ENCODE results near the gene CADM2.
"Not testable (repeated sequence)": the region's sequence is repeated elsewhere in the genome, so short reads cannot be mapped to it uniquely, and the experiment has no call there.

CADM2 gene

DNA sequence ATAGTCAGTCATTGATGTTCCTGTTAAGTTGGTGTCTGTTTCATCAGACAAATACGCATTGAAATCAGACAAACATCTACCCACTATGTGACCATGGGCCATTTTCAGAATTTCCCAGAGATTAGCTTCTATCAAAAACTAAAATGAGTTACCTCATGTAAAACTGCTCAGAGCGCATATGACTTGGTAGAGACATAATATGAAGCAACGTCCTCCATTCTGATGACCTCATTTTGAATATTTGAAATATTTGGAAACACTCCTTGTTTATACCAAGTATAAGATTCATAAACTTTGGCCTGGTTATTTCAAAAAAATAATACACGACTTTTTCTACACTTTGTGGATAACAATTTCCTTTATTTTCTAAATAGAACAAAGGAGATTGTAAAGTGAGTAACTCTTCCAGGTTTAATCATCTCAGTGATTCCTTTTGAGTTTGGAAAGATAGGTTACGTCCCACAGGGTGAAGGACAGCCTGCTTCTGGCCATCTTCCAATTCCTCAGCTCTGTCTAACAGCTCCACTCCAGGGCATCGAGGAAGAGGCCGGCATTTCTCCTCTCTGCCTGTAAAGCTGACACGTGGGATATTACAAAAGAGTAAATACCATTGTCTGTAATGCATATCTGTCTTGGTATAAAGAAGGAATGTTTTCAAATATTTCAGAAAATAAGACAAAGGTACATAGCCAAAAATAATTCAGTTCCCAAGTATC, 122.6 kb downstream of the CADM2 start:
- no peak for DNase-seq

DNA sequence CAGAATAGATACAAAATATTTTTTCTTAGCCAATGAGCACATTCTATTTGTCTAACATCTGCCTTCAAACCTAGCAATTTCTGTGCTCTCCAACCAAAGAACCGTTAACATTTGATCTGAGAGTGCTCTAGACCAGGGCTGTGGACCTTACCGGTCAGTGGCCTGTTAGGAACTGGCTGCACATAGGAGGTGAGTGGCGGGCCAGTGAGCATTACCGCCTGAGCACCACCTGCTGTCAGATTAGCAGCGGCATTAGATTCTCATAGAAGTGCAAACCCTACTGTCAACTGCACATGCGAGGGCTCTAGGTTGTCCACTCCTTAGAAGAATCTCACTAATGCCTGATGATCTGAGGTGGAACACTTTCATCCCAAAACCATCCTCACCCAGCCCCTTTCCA, 131.7 kb downstream of the CADM2 start:
- no peak for DNase-seq

DNA sequence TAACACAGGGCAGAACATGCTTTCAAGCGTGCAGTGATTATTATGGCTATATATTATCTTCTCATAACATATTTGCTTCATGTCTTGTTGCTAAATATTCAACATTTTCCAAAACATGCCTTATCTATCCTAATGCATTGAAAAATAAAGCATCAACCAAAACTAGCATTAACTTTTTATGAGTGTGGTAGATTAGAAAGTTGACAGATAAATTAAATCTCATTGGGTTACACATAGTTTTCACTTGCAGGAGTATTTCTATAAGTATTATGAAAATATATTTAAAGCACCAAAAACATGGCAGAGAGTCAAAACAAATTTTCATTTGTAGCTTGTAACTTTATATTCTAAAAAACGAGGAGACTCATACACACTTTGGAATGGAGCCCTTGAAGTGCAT, 141.5 kb downstream of the CADM2 start:
- DNase-seq, result no peak

DNA sequence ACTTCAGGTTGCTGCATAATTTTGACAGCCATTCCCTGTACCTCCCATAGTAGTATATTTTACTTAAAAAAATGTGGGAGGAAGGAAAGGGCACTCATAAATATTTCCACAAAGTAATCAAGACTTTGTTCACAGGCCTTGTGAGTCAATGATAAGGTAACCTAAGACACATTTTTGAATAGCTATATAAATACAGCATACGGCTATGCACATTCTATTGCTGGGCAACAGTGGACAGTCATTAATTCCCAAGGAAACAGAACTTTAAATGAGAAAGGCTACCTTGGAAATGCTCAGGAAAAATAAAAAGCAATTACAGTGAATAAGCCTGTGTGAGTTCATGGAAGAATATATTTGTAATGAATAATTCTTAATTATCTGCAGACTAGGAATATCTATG, 144.0 kb downstream of the CADM2 start:
- no peak for DNase-seq

DNA sequence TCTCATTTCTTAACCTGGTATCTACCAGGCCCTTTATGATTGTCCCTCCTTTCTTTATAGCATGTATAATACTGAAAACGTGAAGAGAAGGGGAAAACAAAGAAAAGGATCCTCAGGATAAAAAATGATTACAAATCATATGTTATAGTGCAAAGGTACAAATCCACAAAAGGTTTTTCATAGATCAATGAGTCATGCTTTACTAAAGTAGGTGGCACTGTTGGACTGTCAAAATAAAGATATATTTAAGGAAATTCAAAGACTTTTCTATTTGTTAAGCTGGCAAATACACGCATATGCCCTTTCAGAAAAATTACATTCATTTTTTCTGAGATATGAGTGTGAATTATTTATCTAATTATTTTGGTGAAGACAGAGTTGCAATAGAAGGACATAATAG, 151.6 kb downstream of the CADM2 start:
- no peak for DNase-seq

DNA sequence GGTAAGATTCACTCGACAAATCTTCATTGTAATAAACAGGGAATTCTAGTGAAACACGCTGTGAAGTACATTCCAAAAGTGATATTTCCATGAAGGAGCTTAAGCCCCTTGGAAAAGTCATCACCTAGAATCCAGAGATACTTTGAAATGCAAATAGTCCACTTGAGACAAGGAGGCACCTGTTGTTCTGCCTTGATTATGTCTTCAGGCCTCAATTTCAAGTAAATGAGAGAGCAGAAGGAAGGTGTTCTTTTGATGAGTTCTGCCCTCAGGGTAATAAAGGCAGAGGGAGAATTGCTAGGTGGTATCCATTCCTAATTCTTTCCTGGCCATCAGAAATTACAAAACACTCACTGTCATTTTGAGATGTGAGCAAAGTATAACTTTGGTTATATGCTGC, 162.1 kb downstream of the CADM2 start:
- DNase-seq, result no peak

DNA sequence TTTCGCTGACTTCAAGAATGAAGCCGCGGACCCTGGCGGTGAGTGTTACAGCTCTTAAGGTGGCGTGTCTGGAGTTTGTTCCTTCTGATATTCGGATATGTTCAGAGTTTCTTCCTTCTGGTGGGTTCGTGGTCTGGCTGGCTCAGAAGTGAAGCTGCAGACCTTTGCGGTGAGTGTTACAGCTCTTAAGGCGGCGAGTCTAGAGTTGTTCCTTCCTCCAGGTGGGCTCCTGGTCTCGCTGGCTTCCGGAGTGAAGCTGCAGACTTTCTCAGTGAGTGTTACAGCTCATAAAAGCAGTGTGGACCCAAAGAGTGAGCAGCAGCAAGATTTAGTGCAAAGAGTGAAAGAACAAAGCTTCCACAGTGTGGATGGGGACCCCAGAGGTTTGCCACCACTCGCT, 174.1 kb downstream of the CADM2 start:
- DNase-seq, result not testable (repeated sequence)

DNA sequence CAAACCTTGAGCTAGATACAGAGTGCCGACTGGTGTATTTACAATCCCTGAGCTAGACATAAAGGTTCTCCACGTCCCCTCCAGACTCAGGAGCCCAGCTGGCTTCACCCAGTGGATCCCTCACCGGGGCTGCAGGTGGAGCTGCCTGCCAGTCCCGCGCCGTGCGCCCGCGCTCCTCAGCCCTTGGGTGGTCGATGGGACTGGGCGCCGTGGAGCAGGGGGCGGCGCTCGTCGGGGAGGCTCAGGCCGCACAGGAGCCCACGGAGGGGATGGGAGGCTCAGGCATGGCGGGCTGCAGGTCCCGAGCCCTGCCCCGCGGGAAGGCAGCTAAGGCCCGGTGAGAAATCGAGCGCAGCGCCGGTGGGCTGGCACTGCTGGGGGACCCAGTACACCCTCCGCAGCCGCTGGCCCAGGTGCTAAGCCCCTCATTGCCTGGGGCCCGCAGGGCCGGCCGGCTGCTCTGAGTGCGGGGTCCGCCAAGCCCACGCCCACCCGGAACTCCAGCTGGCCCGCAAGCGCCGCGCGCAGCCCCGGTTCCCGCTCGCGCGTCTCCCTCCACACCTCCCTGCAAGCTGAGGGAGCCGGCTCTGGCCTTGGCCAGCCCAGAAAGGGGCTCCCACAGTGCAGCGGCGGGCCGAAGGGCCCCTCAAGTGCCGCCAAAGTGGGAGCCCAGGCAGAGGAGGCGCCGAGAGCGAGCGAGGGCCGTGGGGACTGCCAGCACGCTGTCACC, 175.1 kb downstream of the CADM2 start:
- not testable (repeated sequence) for DNase-seq

DNA sequence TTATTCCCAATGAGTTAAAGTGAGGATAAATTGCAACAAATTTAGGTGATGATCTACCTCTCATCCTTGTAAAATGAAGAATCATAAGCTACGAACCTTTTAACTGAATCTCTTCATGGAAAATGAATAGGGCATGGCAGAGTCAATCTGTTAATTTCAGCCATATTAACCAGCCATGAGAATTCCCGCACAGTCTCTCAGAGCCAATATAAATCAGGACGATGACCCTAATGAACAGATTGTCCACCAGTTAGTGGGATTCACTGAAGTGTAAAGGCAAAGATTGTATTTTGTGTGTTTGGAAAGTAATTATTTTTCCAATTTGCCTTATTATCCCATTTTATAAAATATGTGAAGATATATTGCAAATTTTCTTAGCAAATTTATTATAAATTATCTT, 183.8 kb downstream of the CADM2 start:
- no peak for DNase-seq

DNA sequence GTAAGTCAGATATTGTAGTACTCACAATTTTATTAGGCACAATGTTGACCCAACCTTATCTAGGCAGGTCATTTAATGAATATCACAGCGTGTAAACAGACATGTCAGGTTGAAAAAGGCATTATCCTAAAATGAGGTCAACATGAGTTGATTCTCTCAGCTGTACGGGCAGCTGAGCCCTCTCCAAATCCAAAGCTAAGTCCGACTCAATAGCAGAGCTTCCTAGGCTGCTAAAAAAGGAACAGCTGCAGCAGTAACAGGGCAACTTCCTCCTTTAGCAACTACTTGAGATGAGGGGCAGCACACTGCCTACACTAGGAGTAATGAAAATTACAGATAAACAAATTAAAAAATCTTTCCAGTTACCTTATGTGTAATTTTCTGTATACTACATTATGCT, 189.2 kb downstream of the CADM2 start:
- DNase-seq, result no peak

DNA sequence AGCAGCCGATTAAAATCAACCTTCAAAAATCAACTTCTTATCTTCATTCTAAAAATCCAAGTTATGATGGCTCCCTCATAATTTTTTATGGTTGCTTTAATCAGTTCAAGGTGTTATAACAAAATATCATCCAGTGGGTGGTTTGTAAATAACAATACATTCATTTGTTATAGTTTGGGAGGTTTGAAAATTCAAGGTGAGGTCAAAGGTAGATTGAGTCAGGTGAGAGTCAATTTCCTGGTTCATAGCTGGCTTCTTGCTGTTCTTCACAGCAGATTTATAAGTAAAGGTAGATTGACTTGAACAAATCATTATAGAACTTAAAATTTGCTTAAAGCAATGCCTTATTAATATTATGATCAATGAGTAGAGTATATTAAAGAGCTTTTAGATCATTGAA, 192.8 kb downstream of the CADM2 start:
- no peak for DNase-seq

DNA sequence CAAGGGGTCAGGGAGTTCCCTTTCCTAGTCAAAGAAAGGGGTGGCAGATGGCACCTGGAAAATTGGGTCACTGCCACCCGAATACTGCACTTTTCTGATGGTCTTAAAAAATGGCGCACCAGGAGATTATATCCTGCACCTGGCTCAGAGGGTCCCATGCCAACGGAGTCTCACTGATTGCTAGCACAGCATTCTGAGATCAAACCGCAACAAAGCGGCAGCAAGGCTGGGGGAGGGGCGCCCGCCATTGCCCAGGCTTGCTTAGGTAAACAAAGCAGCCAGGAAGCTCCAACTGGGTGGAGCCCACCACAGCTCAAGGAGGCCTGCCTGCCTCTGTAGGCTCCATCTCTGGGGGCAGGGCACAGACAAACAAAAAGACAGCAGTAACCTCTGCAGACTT, 194.5 kb downstream of the CADM2 start:
- not testable (repeated sequence) for DNase-seq

DNA sequence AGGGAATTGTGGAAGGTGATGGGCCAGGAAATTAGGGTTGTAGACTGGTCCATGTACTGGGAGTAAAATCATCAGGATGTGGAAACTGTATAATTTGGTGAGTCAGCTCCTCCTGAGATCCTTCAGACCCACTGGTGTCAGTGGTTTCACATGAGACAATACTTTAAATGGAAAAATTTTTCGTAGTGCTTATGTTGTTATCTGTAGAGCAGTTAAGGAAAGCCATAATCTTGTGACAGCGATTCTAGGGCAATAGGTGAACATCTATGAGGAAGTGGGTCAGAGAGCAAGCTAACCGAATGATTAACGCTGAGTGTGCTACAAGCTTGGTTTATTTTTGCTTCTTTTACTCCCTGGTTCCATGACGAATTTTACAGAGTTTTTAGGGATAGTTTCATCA, 200.6 kb downstream of the CADM2 start:
- no peak for DNase-seq

DNA sequence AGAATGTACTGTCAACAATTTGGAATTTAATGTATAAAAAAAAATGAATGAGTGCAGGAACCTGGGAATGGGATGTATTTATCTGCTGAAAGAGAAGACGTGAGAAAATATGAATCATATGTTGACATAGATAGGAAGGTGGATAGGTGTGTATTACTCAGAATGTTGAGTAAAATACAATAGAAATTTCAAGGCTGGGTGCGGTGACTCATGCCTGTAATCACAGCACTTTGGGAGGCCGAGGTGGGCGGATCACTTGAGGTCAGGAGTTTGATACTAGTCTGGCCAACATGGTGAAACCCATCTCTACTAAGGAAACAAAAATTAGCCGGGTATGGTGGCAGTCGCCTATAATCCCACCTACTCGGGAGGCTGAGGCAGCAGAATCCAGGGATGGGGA, 202.8 kb downstream of the CADM2 start:
- no peak for DNase-seq

DNA sequence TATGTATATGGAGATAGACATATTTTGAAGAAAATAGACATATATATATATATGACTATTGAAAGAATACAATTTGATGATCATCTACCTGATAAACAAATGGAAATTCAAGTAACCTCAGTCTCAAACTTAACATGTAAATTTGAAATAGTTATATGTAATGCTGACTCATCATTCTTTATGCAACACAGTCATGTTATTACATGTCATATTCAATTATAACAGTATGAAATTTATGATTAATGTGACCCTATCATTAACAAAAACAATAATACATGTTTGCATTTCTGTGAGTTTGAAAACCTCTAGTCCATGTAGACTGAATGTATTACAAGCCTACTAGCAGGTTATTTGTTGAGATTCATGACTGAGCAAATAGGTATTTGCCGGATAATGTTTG, 204.1 kb downstream of the CADM2 start:
- DNase-seq, result no peak

DNA sequence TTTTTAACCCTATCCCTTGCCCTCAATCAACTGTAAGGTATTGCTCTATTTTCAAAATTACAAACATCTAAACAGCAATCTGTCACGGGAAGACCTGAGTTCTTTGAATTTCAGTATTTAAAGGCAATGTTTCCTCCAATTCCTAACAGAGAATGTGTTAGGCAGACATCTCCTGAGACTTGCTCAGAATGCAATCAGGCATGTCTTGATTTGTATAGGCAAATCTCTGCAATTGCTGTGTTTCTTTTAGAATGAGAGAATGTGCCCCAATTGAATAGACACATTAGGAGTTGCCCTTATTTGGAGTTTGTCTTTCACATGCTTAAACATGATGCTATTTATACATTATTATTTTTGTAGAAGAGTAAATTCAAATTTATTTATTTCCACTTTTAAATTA, 205.6 kb downstream of the CADM2 start:
- no peak for DNase-seq

DNA sequence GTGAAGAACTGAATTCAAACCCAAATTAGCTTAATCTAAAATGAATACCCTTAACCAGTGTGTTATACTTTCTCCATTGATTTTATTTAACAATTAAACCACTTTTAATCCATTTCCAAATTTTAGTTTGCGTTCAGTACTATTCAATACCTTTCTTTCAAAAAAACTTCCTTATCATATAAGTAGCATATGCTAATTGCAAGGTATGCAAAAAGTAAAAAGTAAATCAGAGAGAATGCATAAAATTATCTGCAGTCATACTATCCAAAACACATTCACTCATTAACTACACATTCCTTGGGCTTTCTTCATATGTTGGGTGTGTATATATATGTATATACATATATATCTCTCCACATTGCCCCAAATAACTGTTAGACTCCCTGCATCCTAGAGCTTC, 208.8 kb downstream of the CADM2 start:
- no peak for DNase-seq

DNA sequence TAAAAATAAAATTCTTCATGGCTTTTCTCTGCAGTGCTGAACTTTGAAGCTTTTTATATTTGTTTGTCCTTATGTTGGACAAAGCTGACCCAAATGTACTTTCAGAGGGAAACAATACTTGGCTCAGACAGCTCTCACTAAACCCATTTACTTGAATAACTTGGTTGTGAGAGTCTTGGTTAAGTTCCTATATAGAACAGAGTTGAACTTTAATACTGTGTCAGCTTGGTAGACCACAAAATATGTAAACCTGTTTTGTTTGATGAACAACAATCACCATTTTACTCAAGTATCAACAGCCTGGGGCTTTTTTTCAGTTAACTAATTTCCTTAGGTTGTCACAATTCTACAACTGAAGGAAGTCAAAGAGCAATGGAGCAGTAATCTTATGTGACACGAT, 211.9 kb downstream of the CADM2 start:
- DNase-seq, result no peak

DNA sequence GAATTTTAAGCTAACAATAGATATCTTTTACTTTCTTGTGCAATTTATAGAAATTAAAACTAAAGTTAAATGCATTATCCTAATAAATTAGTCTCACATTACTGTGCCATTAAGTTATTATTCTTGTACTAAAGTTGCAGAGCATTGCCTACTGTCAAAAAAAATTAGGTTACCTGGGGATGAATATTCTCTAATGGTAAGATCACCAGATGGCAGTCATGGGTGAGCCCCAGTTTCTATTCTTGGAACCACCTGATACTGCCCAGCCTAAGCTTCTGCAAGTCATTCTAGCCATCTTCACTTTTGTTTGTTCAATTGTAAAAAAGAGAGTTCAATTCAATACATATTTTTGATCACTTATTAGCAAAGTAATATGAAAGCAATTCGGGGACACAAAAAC, 213.2 kb downstream of the CADM2 start:
- DNase-seq, result no peak

DNA sequence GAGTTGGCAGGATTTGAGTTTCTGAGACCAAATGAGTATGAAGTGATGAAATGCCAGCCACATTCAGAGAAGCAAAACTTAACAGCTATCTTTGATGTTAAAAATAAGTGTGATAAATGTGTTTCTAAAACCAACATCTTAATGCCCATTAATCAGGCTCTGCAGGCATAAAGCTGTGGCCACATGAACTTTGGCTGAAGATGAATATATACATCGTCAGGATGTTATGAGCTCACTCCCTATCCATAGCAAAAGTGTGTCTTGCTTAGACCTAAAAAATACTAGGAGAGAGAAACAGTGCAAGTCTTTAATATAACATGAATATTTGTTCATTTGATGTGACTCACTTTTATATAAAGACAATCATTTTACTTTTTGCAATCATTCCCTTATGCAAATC, 218.0 kb downstream of the CADM2 start:
- DNase-seq, result no peak

DNA sequence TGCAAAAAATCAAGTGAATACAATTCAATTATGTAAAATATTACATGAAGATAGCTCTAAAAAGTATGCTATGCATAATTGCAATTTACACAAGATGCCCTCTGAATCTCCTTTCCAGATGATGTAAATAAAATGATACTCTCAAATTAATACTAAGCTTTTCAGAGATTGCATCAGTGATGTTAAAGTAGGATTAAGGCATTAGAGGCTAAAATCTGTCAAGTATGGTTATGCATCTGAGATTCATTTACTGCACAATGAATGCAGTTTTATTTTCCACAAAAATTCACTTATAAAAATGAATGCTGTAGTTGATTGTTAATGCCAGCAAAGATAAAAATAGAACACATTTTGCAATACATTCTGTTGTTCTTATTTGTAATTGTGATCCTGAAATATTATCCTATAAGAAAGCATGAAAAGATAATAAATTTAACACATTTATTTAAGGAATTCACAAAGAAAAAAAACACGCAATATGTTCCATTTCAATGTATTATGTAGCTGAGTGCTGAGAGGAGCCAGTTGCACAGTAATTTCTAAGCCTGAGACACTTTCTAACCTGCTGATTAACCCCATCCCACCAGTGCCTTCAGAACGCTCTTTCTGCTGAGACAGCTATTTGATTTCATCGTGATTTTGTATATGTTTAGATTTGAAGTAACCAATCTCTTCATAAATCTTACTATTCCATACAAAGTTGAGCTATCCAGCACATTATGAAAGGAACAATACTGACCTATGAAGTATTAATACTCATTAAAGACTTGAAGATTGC, 224.4 kb downstream of the CADM2 start:
- no peak for DNase-seq

DNA sequence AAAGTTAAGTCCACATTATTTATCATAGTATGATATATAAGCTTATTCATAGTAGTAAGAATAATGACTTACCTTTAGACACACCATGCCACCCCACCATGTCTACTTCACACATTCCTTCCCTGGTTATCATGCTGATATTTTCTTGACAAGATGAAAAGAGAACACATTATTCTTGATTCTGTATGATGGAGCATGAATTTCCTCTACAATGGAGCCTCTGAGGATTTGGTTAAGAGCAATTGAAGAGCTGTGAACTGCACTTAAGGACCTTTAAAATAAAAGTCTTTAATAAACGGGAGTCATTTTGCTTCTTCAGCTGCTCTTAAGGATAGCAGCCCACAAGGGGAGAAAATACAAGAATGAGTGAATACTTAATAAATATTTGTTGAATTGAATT, 226.7 kb downstream of the CADM2 start:
- no peak for DNase-seq

DNA sequence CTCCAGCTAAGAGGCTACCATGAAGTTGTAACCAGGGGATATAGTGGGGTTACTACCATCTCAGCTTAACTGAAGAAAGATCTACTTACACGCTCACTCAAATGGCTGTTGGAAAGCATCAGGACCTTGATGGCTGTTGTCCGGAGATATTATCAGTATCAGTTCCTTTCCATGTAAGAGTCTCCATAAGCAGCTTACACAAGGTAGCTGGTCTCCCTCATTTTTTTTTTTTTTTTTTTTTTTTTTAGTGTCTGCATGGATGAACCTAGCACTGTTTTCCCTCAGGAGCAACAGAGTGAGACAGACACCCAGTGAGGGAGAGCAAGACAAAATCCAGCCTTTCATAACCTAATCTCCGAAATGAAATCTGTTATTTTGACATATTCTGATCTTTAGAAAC, 230.9 kb downstream of the CADM2 start:
- no peak for DNase-seq

DNA sequence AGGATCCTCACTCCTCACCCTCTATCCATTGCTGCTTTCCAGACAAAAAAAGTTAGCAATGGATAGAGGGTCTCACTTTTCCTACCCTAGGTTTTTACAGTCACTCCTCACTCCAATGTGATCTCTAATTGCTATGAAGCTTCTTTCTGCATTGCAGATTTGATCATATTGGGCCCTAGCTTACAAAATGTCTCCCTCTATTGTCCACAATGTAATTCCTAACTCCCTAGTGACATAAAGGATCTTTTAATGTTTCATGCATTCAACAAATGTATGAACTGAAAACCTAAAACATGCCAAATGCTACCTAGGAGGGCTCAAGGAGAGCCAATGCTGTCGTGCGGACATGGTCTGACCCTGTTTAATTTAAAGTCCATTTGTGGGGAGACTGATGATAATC, 234.8 kb downstream of the CADM2 start:
- no peak for DNase-seq
